GM18861 (cell line): ENCODE measurements around the gene TSPAN3.

Experiments
- ATAC-seq: cut with Tn5 transposase; IDR thresholded peaks from one replicate; pipeline ENCODE4 v1.9.1; 2021; ENCODE audit not compliant: unreplicated experiment

TSPAN3 gene

DNA sequence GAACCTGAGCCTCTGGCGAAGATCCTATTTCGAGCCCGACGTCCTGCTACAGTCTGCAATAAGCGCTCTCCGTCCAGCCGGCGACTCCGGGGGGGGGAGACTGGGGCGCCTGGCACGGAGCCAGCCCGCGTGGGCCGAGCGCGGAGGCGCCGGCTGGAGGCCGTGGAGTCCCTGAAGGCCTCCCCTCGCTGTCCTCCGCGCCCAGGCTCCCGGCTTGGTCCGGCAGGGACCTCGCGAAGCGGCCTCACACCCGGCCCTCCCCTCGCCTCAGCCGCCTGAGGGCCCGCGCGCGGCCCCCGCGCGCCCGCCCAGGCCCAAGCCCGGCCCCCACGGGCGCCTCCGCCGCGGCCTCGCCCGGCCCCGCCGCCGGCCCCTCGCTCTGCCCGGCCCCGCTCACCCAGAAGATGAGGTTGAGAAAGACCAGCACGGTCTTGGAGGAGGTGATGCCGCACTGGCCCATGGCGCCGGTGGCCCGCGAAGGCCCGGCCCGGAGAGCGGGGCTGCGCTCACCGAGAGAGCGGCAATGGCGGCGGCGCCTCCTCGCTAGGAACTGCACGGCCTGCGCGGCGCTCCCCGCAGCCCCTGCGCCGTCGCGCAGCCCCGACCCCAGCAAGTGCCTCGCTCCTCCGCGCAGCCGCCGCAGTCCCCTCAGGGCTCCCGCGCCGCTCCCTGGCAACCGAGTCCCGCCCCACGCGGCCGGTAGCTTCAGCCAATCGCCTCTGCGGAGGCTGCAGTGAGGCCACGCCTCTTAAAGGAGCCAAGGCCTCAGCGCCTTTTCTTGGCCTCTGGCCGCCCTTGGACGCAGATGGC lies at the start of gene TSPAN3:
Gene TSPAN3, minus strand, starts transcription at position 615 of the 810 bp plus-strand sequence. Its CDS starts 155 bp downstream, at position 460.
- ATAC-seq = peak; percentile 76

DNA sequence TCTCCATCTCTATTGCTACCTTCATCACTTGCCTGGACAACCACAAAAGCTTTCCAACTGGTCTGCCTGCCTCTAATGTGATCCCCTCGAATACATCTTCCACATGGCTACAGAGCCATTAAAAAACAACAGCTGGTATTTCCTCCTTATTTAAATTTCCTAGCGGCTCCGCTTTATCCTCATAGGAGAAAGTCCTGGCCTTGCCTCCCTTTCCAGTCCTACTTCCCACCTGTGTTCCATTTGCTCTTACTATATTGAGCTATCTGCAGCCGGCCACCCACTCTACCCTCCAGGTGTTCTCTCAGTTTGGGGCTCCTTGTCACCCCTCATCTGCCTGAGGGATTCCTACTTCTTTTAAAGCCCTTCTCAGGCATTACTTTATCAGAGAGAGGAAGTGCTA lies 49.7 kb upstream of the TSPAN3 start:
- ATAC-seq = no peak

DNA sequence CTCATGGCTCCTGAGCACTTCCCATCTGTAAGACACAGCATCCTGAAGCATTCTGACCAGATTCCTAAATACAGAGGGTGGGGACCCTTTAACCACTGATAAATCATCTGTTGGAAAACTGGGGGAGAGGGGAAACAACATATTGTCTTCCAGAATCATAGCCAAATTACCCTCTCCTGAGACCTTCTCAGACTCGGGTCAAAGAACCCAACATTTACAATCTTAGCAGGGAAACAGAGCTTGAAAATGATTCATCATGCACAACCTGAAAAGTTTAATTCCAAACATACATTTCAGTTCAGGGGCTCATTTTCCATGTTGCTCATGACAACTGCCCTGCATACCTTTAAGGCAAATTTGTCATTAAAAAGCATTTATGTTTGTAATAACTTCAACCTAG lies 48.5 kb upstream of the TSPAN3 start:
- ATAC-seq = no peak

DNA sequence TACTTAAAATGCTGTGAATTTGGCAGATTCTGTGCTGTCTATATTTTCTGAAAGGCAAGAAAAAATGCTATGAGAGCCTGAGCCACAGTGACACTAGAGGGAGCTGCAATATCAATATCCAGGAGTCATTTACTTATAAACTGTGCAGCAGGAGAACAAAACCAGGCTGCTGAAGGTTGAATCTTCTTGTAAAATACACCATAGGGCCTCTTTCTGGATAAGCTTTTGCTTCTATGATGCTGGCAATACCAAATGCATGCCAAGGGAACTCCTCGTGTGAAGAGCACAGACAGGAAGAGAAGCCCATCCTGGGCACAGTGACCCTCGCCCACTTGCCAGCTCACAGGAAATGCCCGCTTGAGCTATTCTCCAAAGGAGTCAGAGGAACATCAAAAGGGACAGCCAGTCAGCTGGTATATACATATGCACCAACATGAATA lies 48.0 kb upstream of the TSPAN3 start:
- peak; percentile 56 for ATAC-seq

DNA sequence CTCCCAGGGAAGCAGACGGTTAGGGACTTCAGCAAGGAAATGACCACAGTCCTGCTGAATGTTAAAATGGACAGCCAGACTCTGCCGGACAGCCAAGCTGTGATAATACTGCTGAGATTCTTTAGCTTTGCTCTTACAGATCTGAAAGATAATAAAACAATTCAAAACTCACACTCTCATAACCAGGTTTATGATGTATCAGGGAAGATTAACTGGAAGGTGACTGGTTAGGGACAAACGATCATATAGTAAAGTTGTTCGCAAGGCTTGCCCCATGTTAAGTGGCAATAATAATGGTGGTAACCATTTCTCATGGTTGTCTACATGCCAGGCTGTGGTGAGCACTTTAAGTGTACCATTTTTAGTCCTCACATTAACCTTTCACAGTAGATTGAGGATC lies 44.3 kb upstream of the TSPAN3 start:
- ATAC-seq = no peak

DNA sequence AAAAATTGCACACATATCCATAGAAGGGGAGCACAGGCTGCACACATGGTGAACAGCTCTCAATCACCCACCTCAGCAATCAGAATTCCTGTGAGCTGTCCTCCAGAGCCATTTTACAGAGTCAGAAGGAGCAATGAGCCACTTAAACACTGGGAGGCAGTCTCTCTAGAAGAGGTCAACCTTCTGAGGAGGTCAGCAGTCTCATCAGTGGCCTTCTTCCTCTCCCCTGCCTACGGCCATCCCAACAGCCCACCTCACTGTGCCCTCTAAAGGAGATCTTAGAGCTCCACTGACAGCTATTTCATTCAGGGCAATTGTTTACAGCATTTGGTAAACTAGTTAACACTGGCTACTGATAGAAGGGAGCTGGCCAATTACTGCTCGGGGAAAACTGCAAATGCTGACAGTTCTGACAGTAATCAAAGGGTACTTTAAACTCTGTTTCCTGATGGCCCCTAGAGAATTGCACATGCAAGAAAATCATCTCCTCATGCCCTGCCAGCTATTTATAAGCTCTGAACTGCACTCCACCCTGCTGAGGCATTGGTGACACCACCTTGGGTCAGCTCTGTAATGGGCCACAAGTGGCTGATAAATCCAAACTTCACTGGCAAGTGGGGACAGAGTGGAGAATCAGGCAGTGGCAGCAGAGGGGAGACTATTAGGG lies 42.1 kb upstream of the TSPAN3 start:
- ATAC-seq = no peak

DNA sequence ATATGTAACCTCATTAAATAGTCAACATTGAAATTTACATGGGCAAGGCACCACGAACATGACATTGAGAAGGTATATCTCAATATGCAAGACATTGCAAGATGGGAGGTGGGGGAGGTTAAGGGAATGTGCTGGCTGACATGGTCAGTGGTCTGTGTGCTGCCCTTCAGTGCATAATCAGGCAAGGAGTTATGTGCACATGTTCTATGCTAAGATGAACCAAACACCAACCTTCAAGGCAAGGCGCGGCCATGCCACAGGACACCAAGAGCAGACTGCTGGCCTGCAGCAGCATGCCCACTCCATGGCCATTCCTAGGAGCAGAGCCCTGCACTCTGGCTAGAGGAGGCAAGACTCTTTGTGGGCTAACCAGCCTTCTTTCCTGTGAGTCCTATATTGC lies 40.9 kb upstream of the TSPAN3 start:
- ATAC-seq = no peak

DNA sequence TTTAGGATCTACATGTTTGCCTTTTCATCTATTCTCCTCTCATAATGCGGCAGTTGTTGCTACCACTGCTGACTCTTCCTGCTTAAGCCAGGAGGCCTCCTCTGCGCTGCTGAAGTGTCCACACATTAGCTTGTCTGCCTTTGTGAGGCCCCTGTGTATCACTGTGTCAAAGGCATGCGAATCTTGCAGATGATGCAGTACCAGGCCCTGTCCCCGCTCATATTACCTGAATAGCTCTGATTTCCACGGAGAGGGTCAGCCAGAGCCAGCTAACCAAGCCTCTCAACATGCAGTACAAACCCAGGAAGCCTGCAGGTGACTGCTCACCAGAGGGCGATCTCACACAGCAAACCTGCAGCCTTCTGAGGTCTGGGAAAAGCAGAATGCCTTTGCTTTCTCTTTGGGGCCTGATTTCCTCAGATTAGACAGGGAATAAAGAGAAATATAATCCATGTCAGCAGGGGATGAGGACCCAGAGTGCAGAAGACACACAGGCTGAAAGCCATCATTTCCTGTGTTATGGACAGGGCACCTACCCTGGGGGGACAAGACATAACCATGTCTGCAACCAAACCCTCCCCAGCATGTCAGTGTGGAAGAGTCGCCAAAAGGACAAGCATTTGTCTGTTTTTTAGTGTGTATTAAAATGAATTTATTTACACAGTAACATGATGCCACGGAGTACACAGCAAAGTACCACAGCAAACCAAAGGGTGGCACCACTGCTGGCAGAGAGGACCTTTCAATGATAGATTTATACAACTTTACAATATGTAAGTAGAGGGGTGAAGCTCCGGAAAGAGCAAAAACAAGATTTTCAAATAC lies 36.8 kb upstream of the TSPAN3 start:
- ATAC-seq = no peak

DNA sequence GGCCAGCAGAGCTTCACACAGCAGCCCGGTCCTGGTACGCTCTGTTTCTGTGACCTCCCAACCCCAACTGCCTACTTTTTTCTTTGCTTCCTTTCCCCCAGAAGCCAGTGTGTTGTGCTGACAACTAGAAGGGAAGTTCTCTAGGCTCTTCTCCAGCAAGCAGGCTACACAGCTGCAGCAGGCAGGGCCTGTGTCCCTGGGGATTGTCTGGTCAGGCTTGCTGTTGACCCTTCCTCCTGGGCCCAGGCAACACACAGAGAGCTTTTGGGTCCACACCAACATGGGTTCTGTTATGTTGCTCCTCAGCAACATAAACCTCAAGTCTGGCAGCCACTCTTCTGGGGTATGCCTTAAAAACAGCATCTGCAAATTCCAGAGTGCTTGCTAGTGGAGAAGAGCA lies 36.2 kb upstream of the TSPAN3 start:
- ATAC-seq = no peak

DNA sequence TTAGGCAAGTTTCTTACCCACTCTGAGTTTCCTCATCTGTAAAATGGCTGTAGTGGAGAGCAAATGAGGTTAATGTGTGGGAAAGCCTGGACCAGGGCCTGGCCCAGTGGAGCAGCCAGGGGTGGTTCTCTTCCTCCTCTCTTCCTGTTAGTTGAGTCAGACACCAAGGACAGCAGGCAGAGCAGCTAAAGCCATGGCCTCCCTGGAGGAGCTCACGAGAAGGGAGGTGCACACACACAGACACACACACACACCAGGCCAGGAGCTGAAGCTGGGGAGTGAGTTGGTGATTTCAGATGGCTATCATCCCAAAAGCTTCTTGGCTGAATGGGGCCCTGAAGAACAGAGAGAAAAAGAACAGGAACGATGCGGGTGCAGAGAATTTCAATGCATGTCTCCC lies 33.2 kb upstream of the TSPAN3 start:
- ATAC-seq = no peak

DNA sequence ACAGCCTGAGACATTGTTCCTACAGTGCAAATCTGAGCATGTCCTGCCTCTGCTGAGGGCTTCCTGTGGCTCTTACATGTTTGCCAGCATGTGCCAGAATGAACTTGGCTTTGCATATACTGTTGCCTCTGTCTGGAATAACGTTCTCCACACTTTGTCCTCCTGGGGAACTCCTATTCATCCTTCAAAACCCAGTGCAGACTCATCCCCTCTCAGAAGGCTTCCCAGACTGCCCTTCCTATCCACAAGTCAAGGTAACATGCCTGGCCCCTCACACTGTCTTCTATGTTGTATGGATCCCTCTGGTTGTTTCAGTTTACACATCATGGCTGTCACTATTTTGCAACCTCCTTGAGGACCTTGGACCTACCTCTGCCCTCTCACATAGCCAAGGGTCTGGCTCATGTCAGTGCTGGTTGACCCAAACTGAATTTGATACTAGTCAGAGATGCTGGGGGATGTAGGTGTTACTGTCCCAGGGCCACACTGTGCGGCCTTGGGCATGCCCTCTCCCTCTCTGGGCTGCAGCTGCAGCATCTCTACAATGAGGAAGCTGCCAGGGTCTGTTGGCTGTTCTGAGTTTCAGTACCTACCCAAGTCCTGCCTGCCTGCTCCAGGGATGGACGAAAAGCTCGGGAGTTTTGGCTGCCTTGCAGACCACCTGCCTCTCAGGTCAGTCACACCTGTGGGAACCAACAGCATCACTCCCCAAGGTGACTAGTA lies 29.0 kb upstream of the TSPAN3 start:
- no peak for ATAC-seq

DNA sequence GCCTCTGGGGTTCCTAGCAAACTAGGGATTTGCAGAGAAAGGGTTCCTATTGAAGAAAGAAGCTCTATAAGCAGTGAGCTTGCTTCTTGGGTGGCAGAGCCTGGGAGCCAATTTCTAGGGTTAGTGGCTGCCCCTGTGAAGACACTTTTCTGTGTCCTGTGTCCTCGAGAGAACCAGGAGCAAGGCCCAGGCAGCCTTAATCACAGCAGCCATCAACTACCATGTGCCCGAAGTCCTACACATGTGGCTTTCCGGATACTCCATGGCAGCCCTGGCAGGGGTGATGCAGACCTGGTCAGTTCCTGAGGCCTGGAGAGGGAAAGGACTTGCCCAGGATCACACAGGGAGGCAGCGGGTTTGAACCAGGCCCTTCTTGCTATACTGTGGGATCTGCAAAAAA lies 27.7 kb upstream of the TSPAN3 start:
- ATAC-seq = no peak

DNA sequence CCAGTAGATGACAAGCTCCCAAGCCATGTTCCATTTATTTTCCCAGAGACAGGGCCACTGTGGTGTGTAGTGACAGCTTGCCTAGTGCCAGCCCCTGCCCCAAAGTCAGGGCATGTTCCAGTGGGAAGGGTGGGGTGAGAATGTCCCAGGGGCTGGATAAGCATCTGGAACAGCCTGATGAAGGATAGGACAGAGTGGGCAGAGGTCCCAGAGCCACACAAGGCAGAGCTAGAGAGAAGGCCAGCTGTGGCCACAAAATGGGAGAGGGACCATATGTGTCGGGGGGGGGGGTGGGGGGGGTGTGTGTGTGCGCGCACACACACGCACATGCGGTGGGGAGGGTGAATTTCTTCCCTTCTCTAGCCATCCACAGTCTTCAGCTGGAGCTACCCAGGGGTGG lies 27.0 kb upstream of the TSPAN3 start:
- no peak for ATAC-seq

DNA sequence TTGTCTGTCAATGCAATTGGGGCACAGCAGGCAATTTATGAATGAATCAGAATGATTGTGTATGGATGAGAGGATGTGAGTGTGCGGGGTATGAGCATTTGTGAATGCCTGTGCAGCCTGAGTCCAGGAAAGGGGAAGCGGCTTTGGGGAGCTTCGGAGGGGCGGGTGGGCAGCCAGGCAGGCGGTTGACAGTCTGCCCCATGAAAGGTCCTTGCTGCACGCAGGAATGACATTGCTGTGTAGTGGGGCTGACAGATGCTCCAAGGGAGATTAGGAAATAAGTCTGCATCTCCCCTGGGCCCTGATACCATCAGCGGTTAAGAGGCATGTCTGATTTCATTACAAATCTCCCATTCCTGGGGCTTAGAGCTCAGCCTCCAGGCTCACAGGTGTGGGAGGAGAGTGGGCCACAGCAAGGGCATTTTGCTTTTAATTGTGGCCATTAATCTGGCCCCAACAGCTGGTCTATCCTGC lies 26.4 kb upstream of the TSPAN3 start:
- no peak for ATAC-seq

DNA sequence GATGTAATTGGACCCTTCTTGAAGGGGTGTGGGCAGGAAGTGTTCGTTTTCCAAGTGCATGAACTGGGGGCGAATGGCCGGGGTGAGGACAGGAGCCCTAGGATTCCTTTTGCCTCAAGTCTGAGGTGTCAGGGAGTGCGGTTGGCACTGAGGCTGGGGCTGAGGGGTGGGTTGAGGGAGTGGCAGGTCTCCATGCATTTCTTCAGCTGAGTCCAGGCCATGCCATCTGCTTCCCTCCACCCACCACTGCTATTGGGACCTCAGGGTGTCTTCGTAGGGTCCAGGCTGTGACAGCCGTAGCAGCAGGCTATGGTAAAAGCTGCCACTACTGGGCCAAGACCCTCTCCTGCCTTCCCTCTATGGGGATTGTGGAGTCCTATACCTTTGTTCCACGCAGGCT lies 25.6 kb upstream of the TSPAN3 start:
- no peak for ATAC-seq

DNA sequence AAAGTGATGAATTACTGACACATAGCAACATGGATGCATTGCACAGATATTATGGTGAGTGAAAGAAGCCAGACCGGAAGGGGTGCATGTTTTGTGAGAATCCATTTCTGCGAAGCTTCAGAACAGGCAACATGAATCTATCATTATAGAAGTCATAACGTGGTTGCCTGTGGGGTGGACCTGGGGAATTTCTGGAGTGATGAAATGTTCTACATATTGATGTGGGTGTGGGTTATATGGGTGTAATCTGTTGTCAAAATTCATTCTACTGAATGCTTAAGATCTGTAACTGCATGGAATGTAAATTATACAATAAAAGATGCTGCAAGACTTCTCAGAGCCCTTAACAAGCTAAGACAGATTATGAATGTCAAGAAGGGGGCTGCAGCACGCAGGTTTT lies 25.2 kb upstream of the TSPAN3 start:
- no peak for ATAC-seq

DNA sequence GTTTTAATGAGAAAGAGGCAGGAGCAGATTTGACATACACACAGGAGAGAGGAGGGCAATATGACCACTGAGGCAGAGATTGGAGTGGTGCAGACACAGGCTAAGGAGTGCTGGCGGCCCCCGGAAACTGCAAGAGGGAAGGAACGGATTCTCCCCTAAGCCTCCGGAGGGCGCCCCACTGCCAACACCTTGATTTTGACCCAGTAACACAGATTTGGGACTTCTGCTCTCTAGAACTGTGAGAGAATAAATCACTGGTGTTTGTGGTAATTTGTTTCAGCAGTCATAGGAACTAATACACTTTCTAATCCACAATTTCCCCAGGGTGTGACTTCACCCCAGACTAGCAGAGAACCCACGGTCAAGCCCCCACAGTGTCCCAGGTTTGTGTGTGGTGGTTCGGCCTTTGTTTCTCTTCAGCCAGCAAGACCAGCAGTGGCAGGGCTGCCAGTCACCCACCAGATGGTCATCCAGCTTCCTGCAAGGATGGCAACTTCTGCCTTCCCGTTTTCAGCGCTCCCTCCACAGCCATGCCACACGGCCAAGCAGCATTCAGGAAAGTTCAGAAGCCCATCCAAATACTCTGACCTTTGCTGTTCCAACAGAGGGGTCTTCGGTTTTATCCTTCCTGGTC lies 23.6 kb upstream of the TSPAN3 start:
- no peak for ATAC-seq

DNA sequence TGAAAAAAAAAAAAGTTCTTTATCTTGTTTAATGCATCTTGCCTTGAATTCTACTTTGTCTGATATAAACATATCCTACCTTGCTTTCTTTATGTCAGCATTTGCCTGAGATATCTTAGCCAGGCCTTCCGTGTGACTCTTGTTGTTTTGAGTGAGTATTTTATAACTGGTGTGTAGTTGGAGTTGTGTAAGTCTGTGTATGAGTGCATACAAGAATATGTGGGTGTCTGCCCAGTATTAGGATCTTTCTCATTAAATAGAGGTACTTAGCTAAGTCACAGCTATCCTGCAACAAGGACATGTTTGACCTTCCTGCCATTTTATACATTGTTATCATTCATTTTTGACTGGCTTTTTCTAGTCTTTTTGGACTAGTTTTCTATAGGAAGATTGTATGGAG lies 22.5 kb upstream of the TSPAN3 start:
- ATAC-seq = no peak

DNA sequence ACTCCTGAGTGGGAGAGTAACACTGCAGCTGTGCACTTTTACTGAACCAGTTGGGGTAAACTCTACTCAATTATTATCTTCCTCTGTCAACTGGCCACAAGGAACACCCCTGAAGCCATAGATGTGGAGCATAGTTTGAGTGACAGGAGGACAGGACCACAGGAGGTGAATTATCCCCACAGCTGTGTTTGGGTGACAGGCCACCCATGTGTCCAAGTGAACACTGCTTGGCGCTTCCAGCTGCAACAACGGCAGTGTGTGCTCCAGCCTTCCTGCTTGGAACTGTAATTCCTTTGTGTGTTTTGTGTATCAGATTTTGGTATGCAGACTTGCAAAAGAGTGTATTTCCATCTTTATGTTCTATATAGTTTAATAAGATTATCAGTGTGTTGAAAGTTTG lies 20.2 kb upstream of the TSPAN3 start:
- ATAC-seq = no peak

DNA sequence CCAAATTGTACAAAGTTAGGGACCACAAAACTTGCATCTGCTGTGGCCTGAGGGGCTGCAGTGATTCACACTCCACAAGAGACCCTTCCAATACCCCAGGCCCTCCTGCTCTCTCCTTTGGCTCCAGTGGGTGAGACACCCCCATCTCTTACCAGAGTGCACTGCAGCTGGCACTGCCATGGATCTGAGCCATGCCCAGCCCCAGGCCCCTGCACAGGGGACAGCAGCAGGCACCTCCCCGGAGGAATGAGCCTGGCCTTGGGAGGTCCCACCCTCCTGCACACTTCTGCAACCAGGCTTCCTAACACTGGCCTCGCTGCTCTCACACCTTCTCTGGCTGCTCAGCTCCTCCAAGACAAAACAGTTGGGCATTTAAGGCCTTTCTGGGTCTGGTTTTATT lies 16.3 kb upstream of the TSPAN3 start:
- ATAC-seq = no peak
